Psoas muscle (tissue), 8 donors: Measurements from ENCODE around the gene MED29. TPM values are rescaled to one million over a fixed set of nuclear protein-coding genes. Genes with fewer than 3 reads are reported as not detected.

ENCODE experiments used
- ATAC-seq, 4 donors: fragments of 200-7000 bp; cut with Tn5 transposase; one replicate each; pipeline ENCODE4 v1.9.1; 2020; ENCODE audit warnings: moderate library complexity in 3 of 4, mild to moderate bottlenecking in 2 of 4
- DNase-seq, 2 donors: peaks; one replicate each; pipeline ENCODE4 v3.0.0-alpha.2; 2020
- H3K27ac ChIP-seq: fragments of 200-600 bp; one replicate; pipeline ENCODE4 v1.8.0; 2022
- H3K27me3 ChIP-seq, 3 donors: fragments of 200-600 bp in 1 of 3; one replicate each; pipeline versions ENCODE4 v1.6.1 to v1.8.0; 2013 to 2022; ENCODE audit warnings: low read length in 2 of 3, mild to moderate bottlenecking in 2 of 3, moderate library complexity in 1 of 3; ENCODE audit not compliant: insufficient read depth in 3 of 3
- H3K36me3 ChIP-seq, 2 donors: fragments of 200-600 bp in 1 of 2; one replicate each; pipeline versions ENCODE4 v1.6.1 to v1.8.0; 2013 to 2022; ENCODE audit warnings: low read depth in 1 of 2, mild to moderate bottlenecking in 1 of 2, moderate library complexity in 1 of 2; ENCODE audit not compliant: insufficient read depth in 1 of 2
- H3K4me1 ChIP-seq: fragments of 200-600 bp; one replicate; pipeline ENCODE4 v1.8.0; 2022
- H3K4me3 ChIP-seq: fragments of 200-600 bp; one replicate; pipeline ENCODE4 v1.8.0; 2022; ENCODE audit warnings: mild to moderate bottlenecking
- H3K9me3 ChIP-seq: fragments of 200-600 bp; one replicate; pipeline ENCODE4 v1.8.0; 2022
- CTCF ChIP-seq: fragments of 200-600 bp; IDR thresholded peaks from one replicate; pipeline ENCODE4 v1.8.0; 2022; ENCODE audit warnings: antibody characterized with exemption
- WGBS, 3 donors: extraction: QIAGEN DNeasy Blood & Tissue Kit; methylation state at CpG; one replicate each; pipeline versions ENCODE4 v1.1.6 to v1.1.7; 2013; 5-methylcytosine and 5-hydroxymethylcytosine counted together
- intact Hi-C, 2 donors: fragments of 100-400 bp; cut with DNase I; formaldehyde crosslinking; loops; one replicate each; pipeline versions ENCODE4 v1.11.0 to v1.14.2; 2022
- polyA plus RNA-seq, 3 donors: library from polyadenylated mRNA; stranded (reverse); fragments of 200-250 nt; gene quantifications; one replicate each; pipeline ENCODE4 v1.2.3, GENCODE V29; 2013
- total RNA-seq, 4 donors: library from RNA; stranded (reverse); fragmentation: NEBNext Ultra II Directional in 2 of 4; extraction: Animal tissue kit (Norgen Biotek cat#: 25700) in 2 of 4; gene quantifications; one replicate each; pipeline versions ENCODE4 v1.2.1 to v1.2.4, GENCODE V29; 2021 to 2023
- donor health status: healthy with polysubstance abuse.
- donor health status: DM: no; HTN: no; CAD: no; lungs with moderate emphysema.
- donor health status: Bipolar disorder and iron deficiency.
- donor health status: healthy.
- donor health status: DM: yes; HTN: yes; CAD: no.
- donor health status: DM: no; HTN: no; CAD: no.
- donor health status: DM: no; HTN: no; CAD: no.
- donor health status: DM: yes; HTN: yes; CAD: no.

The MED29 gene
- total and polyA plus RNA-seq, 7 donors: 25.0 to 51.7 (median 29.8) TPM

GRCh38 chr19:39402346-39403300, 11.4 kb downstream of the MED29 start:
- peak; percentile 97 for DNase-seq
- intact Hi-C loops: no loop called here
- peak overlapping the region; percentile 71 for H3K4me3 ChIP-seq
- H3K4me1 ChIP-seq: peaks cover 33% of the 10 kb centered on the region
- H3K27me3 ChIP-seq: no peaks in the 10 kb centered on the region
- no peaks in the 10 kb centered on the region for H3K9me3 ChIP-seq
- no peak for TF ChIP-seq CTCF
- H3K36me3 ChIP-seq: peaks cover 0 to 4% of the 10 kb centered on the region in 2 donors
- peak overlapping the region; percentile 96 for H3K27ac ChIP-seq
- 1 to 2% (median 2%) methylated on average over 51 to 59 of the region's 59 CpGs for WGBS, 3 donors
- peak; percentile 52 to 61 (median 56) for ATAC-seq

DNA sequence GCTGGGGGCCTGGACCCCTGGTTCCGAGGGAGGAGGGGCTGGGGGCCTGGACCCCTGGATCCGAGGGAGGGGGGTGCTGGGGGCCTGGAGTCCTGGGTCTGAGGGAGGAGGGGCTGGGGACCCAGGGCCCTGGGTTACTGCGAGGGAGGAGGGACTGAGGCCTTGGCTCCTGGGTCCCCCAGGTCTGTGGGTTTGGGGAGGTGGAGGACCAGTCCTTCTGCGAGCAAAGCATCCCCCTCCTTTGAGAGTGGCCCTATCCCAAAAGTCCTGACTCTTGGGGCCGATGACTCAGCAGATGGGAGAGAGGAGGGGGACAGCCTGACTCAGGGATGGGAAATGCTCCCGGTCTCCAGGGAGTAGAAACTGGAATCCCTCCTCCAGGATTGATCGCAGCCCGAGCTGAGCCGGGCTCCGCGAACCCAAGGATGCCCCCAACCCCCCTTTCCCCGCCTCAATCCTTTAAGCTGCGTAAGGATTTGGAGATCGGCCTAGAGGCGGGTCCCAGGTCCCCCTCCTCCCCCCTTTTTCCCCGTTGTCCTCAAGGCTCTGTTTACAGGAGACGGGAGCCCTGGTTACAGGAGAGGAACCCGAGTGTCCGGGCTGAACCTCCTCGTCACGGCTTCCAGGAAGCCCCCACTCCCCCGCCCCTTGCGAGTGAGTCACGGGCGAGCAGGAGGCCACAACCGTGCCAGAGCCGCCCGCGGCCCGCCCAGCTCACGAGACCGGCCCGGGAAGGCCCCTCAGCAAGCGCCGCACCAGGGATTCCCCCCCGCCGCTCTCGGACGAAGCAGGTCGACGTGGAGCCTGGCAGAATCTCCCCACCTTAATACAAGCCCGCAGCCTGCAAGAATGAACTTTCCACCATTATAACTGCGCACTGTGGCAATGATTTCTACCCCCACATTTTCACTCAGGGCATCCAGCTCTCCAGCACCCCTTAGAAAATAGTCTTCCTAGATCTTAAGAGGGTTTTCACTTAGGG, 12.4 kb downstream of the MED29 start:
- WGBS, 3 donors: 1 to 3% (median 2%) methylated on average over 34 to 43 of the region's 43 CpGs
- intact Hi-C loops: no loop called here
- DNase-seq (peak; percentile 100), ATAC-seq (peak; percentile 61 to 69 (median 65))
- Histone ChIP-seq H3K27ac (peak overlapping the region; percentile 96), H3K9me3 (no peaks in the 10 kb centered on the region), H3K27me3 (no peaks in the 10 kb centered on the region), H3K4me3 (peak overlapping the region; percentile 71), H3K36me3 (peaks cover 0 to 14% of the 10 kb centered on the region in 2 donors), H3K4me1 (peaks cover 23% of the 10 kb centered on the region)
- TF ChIP-seq CTCF: no peak

DNA sequence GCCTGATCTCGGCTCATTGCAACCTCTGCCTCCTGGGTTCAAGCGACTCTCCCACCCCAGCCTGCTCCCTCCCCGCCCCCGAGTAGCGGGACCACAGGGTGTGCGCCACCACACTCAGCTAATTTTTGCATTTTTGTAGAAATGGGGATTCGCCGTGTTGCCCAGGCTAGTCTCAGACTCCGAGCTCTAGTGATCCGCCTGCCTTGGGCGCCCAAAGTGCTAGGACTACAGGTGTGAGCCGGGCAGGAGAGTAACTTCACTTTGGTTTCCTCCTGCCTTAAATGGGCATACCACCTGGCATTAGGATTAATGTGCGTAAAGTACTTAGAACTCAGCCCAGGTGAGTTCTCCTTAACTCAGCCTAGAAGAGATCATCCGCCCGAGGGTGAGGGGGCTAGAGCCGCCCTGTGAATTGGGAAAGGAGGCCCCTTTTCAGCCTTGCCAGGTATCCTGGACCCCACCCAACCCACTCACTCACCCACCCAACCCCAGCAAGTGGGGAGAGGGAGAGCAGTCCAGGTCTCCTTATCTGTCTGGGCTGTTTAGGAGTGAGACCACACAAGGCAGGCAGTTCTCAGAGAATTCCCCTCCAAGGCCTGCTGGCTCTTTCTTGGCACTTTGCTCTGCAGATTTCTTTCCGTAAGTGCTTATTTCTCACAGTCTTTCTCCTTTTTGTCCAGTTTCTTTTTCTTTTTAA, 14.2 kb downstream of the MED29 start:
- intact Hi-C loops: no loop called here
- WGBS, 3 donors: 89 to 93% (median 91%) methylated on average over 17 of the region's 17 CpGs
- peak overlapping the region; percentile 96 for H3K27ac ChIP-seq
- H3K36me3 ChIP-seq: peaks cover 0 to 17% of the 10 kb centered on the region in 2 donors
- TF ChIP-seq CTCF: no peak
- DNase-seq (no peak), ATAC-seq (no peak)
- peak overlapping the region; percentile 97 for H3K4me3 ChIP-seq
- peaks cover 20% of the 10 kb centered on the region for H3K4me1 ChIP-seq
- H3K9me3 ChIP-seq: no peaks in the 10 kb centered on the region
- H3K27me3 ChIP-seq: no peaks in the 10 kb centered on the region

GRCh38 chr19:39405958-39406655, 14.9 kb downstream of the MED29 start:
- 16 to 22% (median 17%) methylated on average over 22 of the region's 22 CpGs for WGBS, 3 donors
- TF ChIP-seq CTCF: no peak
- Histone ChIP-seq H3K36me3 (peaks cover 0 to 17% of the 10 kb centered on the region in 2 donors), H3K27ac (peak overlapping the region; percentile 96), H3K4me1 (peaks cover 27% of the 10 kb centered on the region), H3K27me3 (no peaks in the 10 kb centered on the region), H3K4me3 (peak overlapping the region; percentile 97), H3K9me3 (no peaks in the 10 kb centered on the region)
- peak in 1 of 2 donors; percentile 91 for DNase-seq
- intact Hi-C loops: no loop called here
- ATAC-seq: peak in 2 of 4 donors; percentile 0
